NCI-H510A treated with DMSO at 0.1 percent for 48 hours (cell line): ENCODE measurements around the gene IFI44L.

Source experiments
- DNase-seq: peaks from one replicate; lab custom pipeline; 2025; lab: John Stamatoyannopoulos, UW

The IFI44L gene

DNA sequence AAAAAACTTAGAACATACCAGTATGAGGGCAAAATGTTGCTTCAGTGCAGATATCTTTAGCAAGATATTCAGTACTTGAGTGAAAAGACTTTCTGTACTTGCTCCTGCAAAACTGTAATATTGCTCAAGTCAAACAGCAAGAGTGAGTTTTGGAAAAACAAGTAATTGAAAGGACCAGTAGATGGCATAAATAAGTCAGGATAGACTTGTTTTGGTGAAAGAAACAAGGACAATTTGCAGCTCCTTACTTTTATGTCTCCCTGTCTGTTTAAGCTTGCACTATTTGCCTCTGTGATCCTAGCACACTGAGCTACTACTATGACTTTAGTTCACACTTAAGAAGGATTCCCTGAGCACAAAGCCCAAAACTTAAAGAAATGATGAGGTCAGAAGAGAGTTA is 68.4 kb downstream of the IFI44L start:
- DNase-seq = no peak

GRCh38 chr1:78690516-78690915 is 70.3 kb downstream of the IFI44L start:
- no peak for DNase-seq

DNA sequence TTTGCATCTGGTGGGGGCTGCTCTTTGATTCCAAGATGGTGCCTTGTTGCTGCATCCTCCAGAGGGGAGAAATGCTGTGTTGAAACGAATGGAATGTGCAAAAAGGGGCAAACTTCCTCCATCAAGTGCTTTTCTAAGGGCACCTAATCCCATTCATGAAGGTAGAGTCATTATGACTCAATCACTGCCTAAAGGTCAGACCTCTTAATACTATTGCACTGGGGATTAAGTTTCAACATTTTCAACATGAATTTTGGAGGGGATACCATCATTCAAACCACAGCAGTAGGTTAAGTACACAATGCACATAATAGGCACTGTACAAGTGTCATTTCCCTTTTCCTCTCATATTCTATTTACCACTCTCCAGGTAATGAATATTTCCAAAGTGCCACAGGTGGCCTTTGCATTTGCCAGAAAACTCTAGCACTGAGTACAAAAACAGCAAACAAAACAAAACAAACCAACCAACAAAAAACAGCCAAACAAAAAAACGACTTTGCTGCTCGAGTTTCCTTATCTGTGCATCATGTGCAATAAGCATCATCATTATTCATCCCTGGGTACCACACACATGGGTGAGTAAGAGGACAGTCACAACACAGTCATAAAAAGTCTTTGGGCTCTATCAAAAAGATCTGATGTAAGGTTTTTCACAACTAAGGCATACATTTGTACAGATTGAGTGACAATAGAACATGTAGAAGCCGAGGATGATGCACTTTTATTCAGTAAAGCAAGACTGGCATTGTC is 71.9 kb downstream of the IFI44L start:
- no peak for DNase-seq
